Measurements from ENCODE around the gene KIF25.

Gene KIF25

GRCh38 chr6:168090064-168090690 lies 92.7 kb downstream of the KIF25 start:
- CTCF ChIA-PET, result no interaction called here
- TF ChIP-seq CTCF (IDR thresholded peaks at IDR 0.05; ENCODE audit: control extremely low read depth, extremely low read depth, low read depth, missing control alignments), result no peak
- POLR2A ChIA-PET, result no interaction called here
- DNase-seq (ENCODE audit: extremely low spot score), result no peak

- CTCF ChIA-PET, result no interaction called here
- TF ChIP-seq CTCF (IDR thresholded peaks at IDR 0.05; ENCODE audit: control extremely low read depth, extremely low read depth, low read depth, missing control alignments), result no peak
- POLR2A ChIA-PET, result no interaction called here
- no peak for DNase-seq (ENCODE audit: extremely low spot score)
Measured at GRCh38 chr6:168090706-168091105, 93.2 kb downstream of the KIF25 start.

GRCh38 chr6:168091381-168092264 lies 94.2 kb downstream of the KIF25 start:
- TF ChIP-seq CTCF (IDR thresholded peaks at IDR 0.05; ENCODE audit: control extremely low read depth, extremely low read depth, low read depth, missing control alignments), result no peak
- DNase-seq (ENCODE audit: extremely low spot score), result no peak
- CTCF ChIA-PET, result no interaction called here
- POLR2A ChIA-PET, result no interaction called here

GRCh38 chr6:168092541-168092940 lies 95.1 kb downstream of the KIF25 start:
- POLR2A ChIA-PET, result no interaction called here
- DNase-seq (ENCODE audit: extremely low spot score), result no peak
- CTCF ChIA-PET, result no interaction called here
- TF ChIP-seq CTCF (IDR thresholded peaks at IDR 0.05; ENCODE audit: control extremely low read depth, extremely low read depth, low read depth, missing control alignments), result no peak

- TF ChIP-seq CTCF (IDR thresholded peaks at IDR 0.05; ENCODE audit: control extremely low read depth, extremely low read depth, low read depth, missing control alignments), result no peak
Measured at GRCh38 chr6:168093071-168093505, 95.6 kb downstream of the KIF25 start.

GRCh38 chr6:168093634-168094033 lies 96.2 kb downstream of the KIF25 start:
- TF ChIP-seq CTCF (IDR thresholded peaks at IDR 0.05; ENCODE audit: control extremely low read depth, extremely low read depth, low read depth, missing control alignments), result no peak
- ChIA-PET POLR2A (no interaction called here), CTCF (no interaction called here)
- DNase-seq (ENCODE audit: extremely low spot score), result no peak

More at GRCh38 chr6:168093071-168093505, 95.6 kb downstream of the KIF25 start:
- POLR2A ChIA-PET, result no interaction called here
- DNase-seq (ENCODE audit: extremely low spot score), result no peak
- CTCF ChIA-PET, result no interaction called here

All from GM10248 (cell line).